ENCODE data around the gene AGRN.
"Not testable (repeated sequence)": the region's sequence is repeated elsewhere in the genome, so short reads cannot be mapped to it uniquely, and the experiment has no call there.

Gene AGRN

GRCh38 chr1:973459-974292, 46.2 kb upstream of the AGRN start:
- TF ChIP-seq CTCF (IDR thresholded peaks at IDR 0.05; ENCODE audit: borderline replicate concordance, control extremely low read depth, extremely low read depth, insufficient read depth, missing control alignments) = no peak
- in situ Hi-C loops (cut with MboI; ENCODE audit: low sequenced_read_pairs, unreplicated experiment) = no loop called here
- DNase-seq (ENCODE audit: low spot score) = no peak

GRCh38 chr1:974293-974640, 45.7 kb upstream of the AGRN start:
- TF ChIP-seq CTCF (IDR thresholded peaks at IDR 0.05; ENCODE audit: borderline replicate concordance, control extremely low read depth, extremely low read depth, insufficient read depth, missing control alignments) = no peak
- in situ Hi-C loops (cut with MboI; ENCODE audit: low sequenced_read_pairs, unreplicated experiment) = no loop called here
- DNase-seq (ENCODE audit: low spot score) = no peak

- in situ Hi-C loops (cut with MboI; ENCODE audit: low sequenced_read_pairs, unreplicated experiment) = no loop called here
- TF ChIP-seq CTCF (IDR thresholded peaks at IDR 0.05; ENCODE audit: borderline replicate concordance, control extremely low read depth, extremely low read depth, insufficient read depth, missing control alignments) = no peak
- DNase-seq (ENCODE audit: low spot score) = no peak
Measured at GRCh38 chr1:974687-975328, 45.1 kb upstream of the AGRN start.

- in situ Hi-C loops (cut with MboI; ENCODE audit: low sequenced_read_pairs, unreplicated experiment) = no loop called here
- no peak for TF ChIP-seq CTCF (IDR thresholded peaks at IDR 0.05; ENCODE audit: borderline replicate concordance, control extremely low read depth, extremely low read depth, insufficient read depth, missing control alignments)
- no peak for DNase-seq (ENCODE audit: low spot score)
Measured at GRCh38 chr1:975365-975764, 44.6 kb upstream of the AGRN start.

GRCh38 chr1:975896-976683, 43.8 kb upstream of the AGRN start:
- TF ChIP-seq CTCF (IDR thresholded peaks at IDR 0.05; ENCODE audit: borderline replicate concordance, control extremely low read depth, extremely low read depth, insufficient read depth, missing control alignments) = peak; percentile 60
- in situ Hi-C loops (cut with MboI; ENCODE audit: low sequenced_read_pairs, unreplicated experiment) = no loop called here
- DNase-seq (ENCODE audit: low spot score) = peak; percentile 83

GRCh38 chr1:976791-977190, 43.1 kb upstream of the AGRN start:
- DNase-seq (ENCODE audit: low spot score); in situ Hi-C loops (cut with MboI; ENCODE audit: low sequenced_read_pairs, unreplicated experiment): not testable (repeated sequence)

All from GM13976 (cell line).